Ishikawa (cell line): ENCODE data around the gene YWHAE.

Source experiments
- CEBPB ChIP-seq: IDR thresholded peaks from 2 replicates; pipeline ENCODE4 v1.6.1; 2012
- EP300 ChIP-seq: IDR thresholded peaks from 2 replicates; pipeline ENCODE4 v1.6.1; 2012; ENCODE audit warnings: borderline replicate concordance
- MAX ChIP-seq: IDR thresholded peaks from 2 replicates; pipeline ENCODE4 v1.6.1; 2012
- NFIC ChIP-seq: IDR thresholded peaks from 2 replicates; pipeline ENCODE4 v1.6.1; 2012
- RAD21 ChIP-seq: IDR thresholded peaks from 2 replicates; pipeline ENCODE4 v1.6.1; 2012; ENCODE audit warnings: low read depth
- REST ChIP-seq: IDR thresholded peaks from 2 replicates; pipeline ENCODE4 v1.6.1; 2012; ENCODE audit warnings: low read depth, mild to moderate bottlenecking
- ZBTB7A ChIP-seq: IDR thresholded peaks from 2 replicates; pipeline ENCODE4 v1.6.1; 2012; ENCODE audit warnings: low read depth

GRCh38 chr17:1300371-1300905 is 99.6 kb downstream of the YWHAE start:
- TF ChIP-seq NFIC (no peak), MAX (no peak), REST (no peak), ZBTB7A (no peak), RAD21 (no peak), EP300 (no peak), CEBPB (no peak)
